ENCODE measurements around the gene ABCA12. TPM values are rescaled to one million over a fixed set of nuclear protein-coding genes. Genes with fewer than 3 reads are reported as not detected.

Gene ABCA12
- total RNA-seq, 4 donors from 2014 or later: 0.16 to 0.25 TPM; not detected in 2

DNA sequence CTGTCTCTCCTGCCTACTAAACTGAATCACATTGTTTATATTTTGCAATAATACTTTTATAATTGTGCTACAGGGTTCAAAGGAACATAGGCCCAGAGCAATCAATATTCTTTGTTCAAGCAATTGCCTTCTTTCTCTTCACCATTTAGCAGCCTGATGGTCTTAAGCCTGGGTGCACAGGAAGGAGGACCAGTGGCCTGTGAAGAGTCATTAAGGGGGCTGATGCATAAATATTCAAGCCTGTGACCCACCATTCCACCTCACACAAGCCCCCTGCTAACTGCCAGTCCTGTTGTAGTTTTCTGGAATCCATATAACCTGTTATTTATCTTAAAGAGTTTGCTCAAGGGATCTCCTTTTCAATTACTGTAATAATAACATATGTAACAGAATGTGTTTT lies 56.0 kb downstream of the ABCA12 start:
- TF ChIP-seq POLR2A (IDR thresholded peaks at IDR 0.05) (no peak), POLR2AphosphoS5 (IDR thresholded peaks at IDR 0.05) (no peak), EP300 (IDR thresholded peaks at IDR 0.05) (no peak)
- TF ChIP-seq, protein P1, sequence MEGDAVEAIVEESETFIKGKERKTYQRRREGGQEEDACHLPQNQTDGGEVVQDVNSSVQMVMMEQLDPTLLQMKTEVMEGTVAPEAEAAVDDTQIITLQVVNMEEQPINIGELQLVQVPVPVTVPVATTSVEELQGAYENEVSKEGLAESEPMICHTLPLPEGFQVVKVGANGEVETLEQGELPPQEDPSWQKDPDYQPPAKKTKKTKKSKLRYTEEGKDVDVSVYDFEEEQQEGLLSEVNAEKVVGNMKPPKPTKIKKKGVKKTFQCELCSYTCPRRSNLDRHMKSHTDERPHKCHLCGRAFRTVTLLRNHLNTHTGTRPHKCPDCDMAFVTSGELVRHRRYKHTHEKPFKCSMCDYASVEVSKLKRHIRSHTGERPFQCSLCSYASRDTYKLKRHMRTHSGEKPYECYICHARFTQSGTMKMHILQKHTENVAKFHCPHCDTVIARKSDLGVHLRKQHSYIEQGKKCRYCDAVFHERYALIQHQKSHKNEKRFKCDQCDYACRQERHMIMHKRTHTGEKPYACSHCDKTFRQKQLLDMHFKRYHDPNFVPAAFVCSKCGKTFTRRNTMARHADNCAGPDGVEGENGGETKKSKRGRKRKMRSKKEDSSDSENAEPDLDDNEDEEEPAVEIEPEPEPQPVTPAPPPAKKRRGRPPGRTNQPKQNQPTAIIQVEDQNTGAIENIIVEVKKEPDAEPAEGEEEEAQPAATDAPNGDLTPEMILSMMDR (IDR thresholded peaks at IDR 0.05): no peak
- no peak for ATAC-seq
- Histone ChIP-seq H3K36me3 (no peaks in the 10 kb centered on the region), H3K27ac (no peak overlapping the region), H3K4me1 (no peaks in the 10 kb centered on the region), H3K9me3 (no peaks in the 10 kb centered on the region), H3K4me3 (no peak overlapping the region), H3K27me3 (no peaks in the 10 kb centered on the region)

DNA sequence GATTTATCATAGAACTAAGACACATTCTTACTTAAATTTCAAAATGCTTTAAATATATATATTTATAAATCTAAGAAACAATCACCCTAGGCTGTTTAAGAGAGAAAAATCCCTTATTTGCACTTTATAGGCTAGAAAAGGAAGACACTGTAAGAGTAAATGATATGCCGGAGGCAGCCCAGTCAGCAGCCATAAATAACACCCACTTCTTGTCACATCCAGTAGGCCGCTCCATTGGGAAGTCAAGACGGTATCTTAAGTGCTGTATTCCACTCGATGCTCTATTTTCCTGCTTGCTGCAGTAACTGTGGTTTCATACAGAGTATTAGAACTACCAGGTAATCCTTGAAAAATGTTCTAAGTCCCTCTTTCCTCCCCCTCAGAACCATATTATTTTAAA lies 57.9 kb downstream of the ABCA12 start:
- Histone ChIP-seq H3K4me1 (no peaks in the 10 kb centered on the region), H3K27ac (no peak overlapping the region), H3K9me3 (no peaks in the 10 kb centered on the region), H3K4me3 (no peak overlapping the region), H3K36me3 (no peaks in the 10 kb centered on the region), H3K27me3 (no peaks in the 10 kb centered on the region)
- TF ChIP-seq POLR2A (IDR thresholded peaks at IDR 0.05) (no peak), POLR2AphosphoS5 (IDR thresholded peaks at IDR 0.05) (no peak), EP300 (IDR thresholded peaks at IDR 0.05) (no peak)
- TF ChIP-seq, protein P1 (IDR thresholded peaks at IDR 0.05): no peak
- WGBS, 2 donors (ENCODE audit: low coverage in 1 of 2): 76 to 80% methylated on average over 4 of the region's 4 CpGs
- no peak for ATAC-seq

DNA sequence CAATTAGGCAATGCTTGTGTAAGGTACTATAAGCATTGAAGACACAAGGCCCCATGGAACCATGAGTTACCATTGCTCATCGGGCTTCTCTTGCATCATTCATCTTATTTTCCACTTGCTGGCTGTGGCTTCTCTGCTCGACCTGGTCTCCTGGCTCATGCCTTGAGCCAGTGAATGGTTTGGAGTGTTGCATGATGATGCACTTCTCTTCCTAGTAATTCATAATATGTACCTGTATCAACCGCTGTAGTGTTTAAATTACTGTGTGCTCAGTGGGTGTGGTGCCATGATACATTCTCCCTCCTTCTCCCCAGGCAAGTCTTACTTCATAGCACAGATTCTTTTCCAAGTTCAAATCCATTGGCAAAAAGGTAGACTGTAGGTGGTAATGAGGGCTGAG lies 66.8 kb downstream of the ABCA12 start:
- Histone ChIP-seq H3K4me3 (no peak overlapping the region), H3K4me1 (no peaks in the 10 kb centered on the region), H3K27me3 (no peaks in the 10 kb centered on the region), H3K36me3 (no peaks in the 10 kb centered on the region), H3K27ac (no peak overlapping the region), H3K9me3 (no peaks in the 10 kb centered on the region)
- no peak for ATAC-seq
- no peak for TF ChIP-seq POLR2AphosphoS5 (IDR thresholded peaks at IDR 0.05)
- TF ChIP-seq, protein P1 (IDR thresholded peaks at IDR 0.05): no peak
- no peak for TF ChIP-seq EP300 (IDR thresholded peaks at IDR 0.05)
- no peak for TF ChIP-seq POLR2A (IDR thresholded peaks at IDR 0.05)
- 80 to 83% methylated on average over 3 of the region's 3 CpGs for WGBS, 2 donors (ENCODE audit: low coverage in 1 of 2)

DNA sequence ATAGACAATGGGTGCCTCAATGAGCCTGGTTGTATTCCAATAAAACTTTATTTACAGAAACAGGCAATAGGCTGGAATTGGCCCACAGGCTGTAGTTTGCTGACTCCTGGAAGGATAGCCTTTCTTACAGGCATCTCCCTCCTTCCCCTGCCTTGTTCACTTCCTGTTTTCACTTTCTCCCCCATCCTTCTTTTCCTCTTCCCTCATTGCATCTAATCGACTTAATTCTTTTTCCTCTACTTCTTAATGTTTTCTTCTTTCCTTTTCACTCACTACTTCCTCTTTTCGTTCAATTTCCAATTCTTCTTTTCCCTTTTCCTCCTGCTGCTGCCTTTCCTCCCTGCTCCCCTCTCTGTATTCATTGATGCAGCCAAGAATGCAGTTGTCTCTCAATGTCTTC lies 70.0 kb downstream of the ABCA12 start:
- H3K9me3 ChIP-seq: no peaks in the 10 kb centered on the region
- no peak for ATAC-seq
- no peaks in the 10 kb centered on the region for H3K36me3 ChIP-seq
- no peak overlapping the region for H3K27ac ChIP-seq
- no peaks in the 10 kb centered on the region for H3K27me3 ChIP-seq
- H3K4me3 ChIP-seq: no peak overlapping the region
- WGBS, 2 donors (ENCODE audit: low coverage in 1 of 2): 55 to 100% methylated on average over 1 to 2 of the region's 2 CpGs
- TF ChIP-seq, protein P1 (IDR thresholded peaks at IDR 0.05): no peak
- TF ChIP-seq POLR2A (IDR thresholded peaks at IDR 0.05) (no peak), POLR2AphosphoS5 (IDR thresholded peaks at IDR 0.05) (no peak), EP300 (IDR thresholded peaks at IDR 0.05) (no peak)
- H3K4me1 ChIP-seq: no peaks in the 10 kb centered on the region

DNA sequence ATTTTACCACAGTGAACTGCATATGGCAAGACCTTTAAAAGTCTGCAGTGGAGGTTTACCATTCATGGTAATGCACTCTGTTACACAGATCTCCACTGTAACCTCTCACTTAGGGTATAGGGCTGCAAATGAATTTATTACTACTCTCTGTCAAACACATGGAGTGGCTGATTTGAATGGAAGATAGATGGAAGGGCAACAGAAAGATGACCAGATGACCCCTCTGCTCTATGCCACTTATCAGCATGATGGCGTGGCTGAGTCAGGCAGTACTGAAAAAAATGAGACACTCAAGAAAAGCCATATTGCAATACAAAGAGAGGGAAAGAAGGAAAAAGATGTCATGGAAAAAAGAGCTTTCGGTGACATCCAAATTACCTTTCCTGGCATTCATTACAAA lies 72.3 kb downstream of the ABCA12 start:
- Histone ChIP-seq H3K4me1 (no peaks in the 10 kb centered on the region), H3K9me3 (no peaks in the 10 kb centered on the region), H3K4me3 (no peak overlapping the region), H3K36me3 (no peaks in the 10 kb centered on the region), H3K27ac (no peak overlapping the region), H3K27me3 (no peaks in the 10 kb centered on the region)
- TF ChIP-seq EP300 (IDR thresholded peaks at IDR 0.05) (no peak), POLR2A (IDR thresholded peaks at IDR 0.05) (no peak), POLR2AphosphoS5 (IDR thresholded peaks at IDR 0.05) (no peak)
- TF ChIP-seq, protein P1 (IDR thresholded peaks at IDR 0.05): no peak
- 62 to 78% methylated on average over 2 of the region's 2 CpGs for WGBS, 2 donors (ENCODE audit: low coverage in 1 of 2)
- ATAC-seq: no peak

Measured in gastroesophageal sphincter (tissue), 4 donors.